Lung microvascular endothelial cell (primary cell): ENCODE measurements around the gene SHROOM3. TPM values are rescaled to one million over a fixed set of nuclear protein-coding genes. Genes with fewer than 3 reads are reported as not detected.
A peak's percentile ranks its signal among the peaks of the same experiment; 100 is the strongest.

Experiments used
- DNase-seq, 2 donors: peaks; one replicate each; pipeline versions ENCODE4 v3.0.0 to v3.0.0-alpha.2; 2010; ENCODE audit warnings: low read depth in 2 of 2
- total RNA-seq: library from RNA; depleted of rRNA; stranded (reverse); fragments of >200 nt; gene quantifications from 2 replicates; pipeline ENCODE4 v1.2.1, GENCODE V29; 2014

SHROOM3 gene
- total RNA-seq, 1 donor from 2014 or later, result under 0.01 TPM

- no peak for DNase-seq
These were observed 338.7 kb downstream of the SHROOM3 start for GRCh38 chr4:76773766-76774165.

GRCh38 chr4:76779740-76780459 is 344.9 kb downstream of the SHROOM3 start:
- no peak for DNase-seq

DNA sequence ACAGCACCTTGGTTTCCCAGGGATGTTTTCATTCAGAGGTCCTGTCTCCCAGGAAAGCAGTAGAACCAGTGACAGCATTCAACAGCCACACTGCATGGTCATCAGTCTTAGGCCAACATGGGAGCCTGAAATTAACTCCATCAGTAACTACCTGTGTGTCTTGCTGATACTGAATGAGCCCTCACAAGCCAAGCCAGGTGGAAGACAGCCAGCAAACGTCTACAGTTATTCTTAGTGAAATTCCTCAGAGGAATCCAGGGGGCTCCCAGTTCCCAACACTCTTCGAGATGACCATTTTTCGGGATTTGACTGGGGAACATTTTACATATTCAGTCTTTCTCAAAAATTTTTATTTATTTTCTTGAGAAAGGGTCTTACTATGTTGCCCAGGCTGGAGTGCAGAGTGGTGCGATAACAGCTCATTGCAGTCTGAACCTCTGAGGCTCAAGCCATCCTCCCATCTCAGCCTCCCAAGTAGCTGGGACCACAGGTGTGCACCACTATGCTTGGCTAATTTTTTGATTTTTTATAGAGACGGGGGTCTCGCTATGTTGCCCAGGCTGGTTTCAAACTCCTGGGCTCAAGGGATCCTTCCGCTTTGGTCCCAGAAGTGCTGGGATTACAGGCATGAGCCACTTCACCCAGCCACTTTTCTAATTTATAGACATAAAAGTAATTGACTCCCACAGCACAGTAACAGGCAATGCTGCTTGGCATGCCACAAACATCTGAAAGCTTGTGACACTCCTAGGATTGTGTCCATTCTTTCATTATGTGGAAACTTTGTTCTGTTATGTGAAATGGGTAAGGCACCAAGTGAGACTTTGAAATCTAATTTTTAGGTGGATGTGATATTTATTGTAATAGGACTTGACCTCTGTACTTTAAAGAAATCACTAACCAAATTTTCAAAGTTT is 346.0 kb downstream of the SHROOM3 start:
- DNase-seq, result no peak

GRCh38 chr4:76781698-76782595 is 346.9 kb downstream of the SHROOM3 start:
- DNase-seq, result peak in 1 of 2 donors; percentile 75

DNA sequence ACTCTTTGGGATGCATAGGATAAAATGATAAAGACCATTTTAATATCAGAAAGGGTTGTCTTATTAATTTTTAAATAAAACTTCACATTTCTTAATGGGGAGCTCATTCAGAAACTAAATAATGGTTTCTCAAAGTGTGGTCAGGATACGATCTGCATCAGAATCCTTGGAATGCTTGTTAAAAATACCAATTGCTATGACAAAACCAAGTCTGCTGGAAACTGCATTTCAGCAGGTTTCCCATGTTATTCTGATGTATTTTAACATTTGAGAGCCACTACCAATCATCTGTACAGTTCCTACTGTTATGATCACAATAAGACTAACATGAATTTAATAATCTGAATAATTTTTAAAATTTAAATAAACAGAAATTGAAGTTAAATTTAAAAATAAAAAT is 347.8 kb downstream of the SHROOM3 start:
- peak in 1 of 2 donors; percentile 40 for DNase-seq

GRCh38 chr4:76783836-76784235 is 348.8 kb downstream of the SHROOM3 start:
- DNase-seq, result no peak

DNA sequence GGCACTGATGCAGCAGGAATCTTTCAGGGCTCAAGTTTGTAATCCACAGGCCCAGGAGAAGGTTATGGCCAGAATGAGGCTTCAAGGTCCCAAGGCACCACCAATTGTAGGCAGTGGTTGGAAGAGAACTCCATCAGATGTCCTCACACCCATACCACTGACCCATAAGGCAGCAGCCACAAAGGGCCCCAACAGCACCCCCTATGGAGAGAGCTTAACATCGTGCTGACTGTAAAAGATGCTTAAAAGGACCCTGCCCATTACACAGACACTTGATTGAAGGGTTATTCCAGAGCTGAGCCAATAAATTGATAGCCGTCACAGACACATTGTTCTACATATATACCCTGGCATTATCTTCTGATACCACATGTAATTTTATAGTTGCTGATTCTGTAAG is 349.2 kb downstream of the SHROOM3 start:
- no peak for DNase-seq

DNA sequence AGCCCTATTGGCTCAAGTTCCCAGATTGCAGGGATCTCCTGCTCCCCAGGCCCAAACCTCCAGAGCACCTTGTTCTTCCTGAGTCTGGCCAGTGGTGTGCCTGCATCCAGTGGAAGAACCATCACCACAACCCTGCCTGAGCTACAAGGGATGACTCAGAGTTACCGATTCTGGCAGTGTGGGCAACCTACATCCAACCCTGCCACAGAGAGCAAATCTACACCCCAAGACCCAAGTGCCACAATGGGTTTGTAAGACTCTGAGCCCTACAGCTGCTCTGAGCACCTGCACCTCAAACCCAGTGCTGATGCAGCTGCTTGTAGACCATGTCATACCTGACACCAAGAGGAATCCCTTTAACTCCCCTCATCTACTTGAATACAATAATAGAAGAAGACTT is 352.9 kb downstream of the SHROOM3 start:
- DNase-seq, result no peak

GRCh38 chr4:76790377-76790776 is 355.3 kb downstream of the SHROOM3 start:
- no peak for DNase-seq

GRCh38 chr4:76791479-76791878 is 356.4 kb downstream of the SHROOM3 start:
- DNase-seq, result no peak

- no peak for DNase-seq
These were observed 357.4 kb downstream of the SHROOM3 start for GRCh38 chr4:76792418-76792817.

DNA sequence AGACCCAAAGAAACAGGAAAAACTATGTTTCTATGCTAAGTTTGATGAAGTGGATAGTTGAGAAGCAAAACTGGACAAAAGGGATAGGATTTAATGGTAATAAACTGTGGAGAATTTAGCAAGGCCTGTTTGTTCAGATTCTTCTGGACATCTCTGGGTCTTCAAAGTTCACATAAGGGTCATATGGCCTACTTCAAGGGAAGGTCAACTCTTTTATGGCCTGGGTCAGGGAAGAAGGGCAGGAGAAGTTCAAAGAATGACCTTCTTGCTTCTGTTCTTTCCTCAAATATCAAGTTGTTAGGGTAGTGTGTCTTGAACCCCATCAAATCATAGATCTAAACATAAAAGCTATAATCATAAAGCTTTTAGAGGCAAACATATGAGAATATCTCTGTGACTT is 360.2 kb downstream of the SHROOM3 start:
- no peak for DNase-seq

GRCh38 chr4:76799140-76799539 is 364.1 kb downstream of the SHROOM3 start:
- no peak for DNase-seq

DNA sequence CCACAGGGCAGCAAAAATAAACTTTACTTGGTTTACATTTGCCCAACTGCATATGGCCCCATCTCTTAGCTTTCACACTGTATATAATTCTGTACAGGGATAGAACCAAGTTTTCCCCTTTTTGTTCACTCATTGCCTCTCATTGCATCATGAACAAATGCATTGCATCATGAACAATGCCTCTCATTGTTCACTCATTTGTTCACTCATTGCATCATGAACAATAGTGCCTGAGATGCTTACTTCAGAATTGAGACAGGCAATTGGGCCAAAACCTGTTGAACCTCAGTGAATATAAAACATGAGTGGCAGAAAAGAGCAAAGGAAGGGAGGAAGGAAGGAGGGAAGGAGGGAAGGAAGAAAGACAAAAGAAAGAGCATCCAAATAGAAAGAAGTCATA is 364.7 kb downstream of the SHROOM3 start:
- DNase-seq, result no peak

DNA sequence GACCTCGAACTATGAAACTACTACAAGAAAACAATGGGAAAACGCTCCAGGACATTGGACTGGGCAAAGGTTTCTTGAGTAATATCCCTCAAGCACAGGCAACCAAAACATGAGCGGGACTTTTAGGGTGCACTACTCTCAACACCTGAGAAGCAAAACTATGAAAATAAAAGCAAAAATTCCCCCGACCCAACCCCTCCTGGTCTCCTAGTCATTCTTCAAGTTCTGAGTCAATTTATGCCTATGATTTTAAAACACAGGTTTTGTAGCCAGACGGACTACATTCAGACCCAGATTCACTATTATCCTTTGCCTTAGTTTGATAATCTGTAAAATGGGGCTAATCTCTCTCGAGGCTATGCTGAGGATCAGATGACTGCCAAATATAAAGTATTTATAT is 365.9 kb downstream of the SHROOM3 start:
- no peak for DNase-seq

DNA sequence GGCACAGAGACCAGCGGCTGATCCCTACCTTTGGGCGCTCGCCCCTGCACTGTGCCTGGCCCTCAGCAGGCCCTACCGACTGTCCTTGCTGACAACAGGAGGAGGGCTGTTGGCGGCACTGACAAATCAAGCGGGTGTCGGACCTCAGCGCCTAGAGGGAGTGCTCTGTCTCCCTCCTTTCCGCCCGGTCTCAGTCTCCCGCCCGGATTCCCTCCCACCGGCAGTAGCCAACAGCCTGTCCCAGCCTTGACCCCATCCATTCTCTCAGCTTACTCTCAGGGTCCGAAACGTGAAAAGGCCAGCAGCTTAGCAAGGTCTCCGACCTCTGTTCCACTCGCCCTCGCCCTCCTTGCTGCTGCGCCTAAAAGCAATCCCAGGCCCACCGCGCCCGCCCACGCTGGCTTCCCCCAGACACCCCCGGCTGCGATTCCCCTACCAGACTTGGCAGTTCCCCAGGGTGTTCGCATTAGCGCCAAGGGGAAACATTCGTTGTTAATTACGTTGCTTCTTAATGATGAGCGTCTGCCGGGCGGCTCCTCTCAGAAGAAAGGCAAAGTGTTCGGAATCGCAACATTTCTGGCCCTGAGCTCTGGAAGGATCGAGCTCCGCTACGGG is 366.7 kb downstream of the SHROOM3 start:
- DNase-seq, result peak in 1 of 2 donors; percentile 31

DNA sequence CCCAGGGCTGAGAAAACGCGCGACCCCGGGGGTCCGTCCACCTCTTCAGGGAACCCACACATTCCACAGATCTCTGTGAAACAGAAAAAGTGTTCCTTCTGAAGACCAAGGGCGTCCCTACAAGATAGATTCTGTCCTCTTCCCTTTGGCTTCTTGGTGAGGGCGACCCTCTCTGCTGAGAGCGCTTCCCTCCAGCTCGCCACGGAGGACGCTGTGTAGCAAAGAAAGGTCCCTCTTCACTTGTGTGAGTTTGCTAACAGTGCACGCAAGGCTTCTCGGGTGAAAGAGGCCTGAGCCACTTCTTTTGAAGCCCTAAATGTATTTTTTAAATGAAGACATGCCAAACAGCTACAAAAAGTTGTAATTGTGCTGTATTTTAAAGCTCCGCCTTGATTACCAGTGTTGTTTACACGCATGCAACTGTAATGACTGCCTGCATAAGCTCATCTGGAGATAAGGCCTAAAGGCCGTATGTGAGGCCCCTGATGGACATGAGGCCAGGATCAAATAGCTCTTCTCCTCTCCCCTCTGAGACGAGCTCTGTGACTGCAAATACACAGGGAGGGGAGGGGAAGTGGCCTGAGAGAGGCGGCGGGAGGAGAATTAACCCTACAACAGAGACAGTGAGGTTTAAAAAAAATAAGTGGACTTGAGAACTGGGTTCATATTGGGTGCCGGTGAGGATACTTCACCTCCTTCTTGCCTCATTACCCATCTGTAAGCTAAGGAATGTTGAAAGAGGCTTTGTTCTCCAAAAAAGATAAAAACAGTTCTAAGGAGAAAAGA is 367.4 kb downstream of the SHROOM3 start:
- peak in 1 of 2 donors; percentile 32 for DNase-seq

DNA sequence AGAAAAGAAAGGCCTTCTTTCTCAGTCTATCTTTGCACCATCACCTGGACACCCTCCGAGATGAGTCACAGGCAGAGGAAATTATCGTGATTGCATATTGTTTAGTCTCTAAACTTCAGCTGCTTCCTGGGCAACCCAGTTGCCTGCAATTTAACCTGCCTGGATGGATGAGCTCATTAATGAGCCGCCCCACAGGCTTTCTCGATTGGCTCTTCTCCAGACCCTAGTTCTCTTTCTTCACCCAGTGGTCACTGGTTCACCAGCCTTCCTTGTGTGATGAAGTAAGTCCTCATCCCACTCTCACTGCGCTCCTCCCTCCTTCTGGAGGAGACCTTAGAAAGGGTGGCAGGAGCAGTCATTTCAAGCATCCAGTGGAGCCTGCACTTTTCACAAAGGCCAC is 368.5 kb downstream of the SHROOM3 start:
- DNase-seq, result peak; percentile 63 to 97

GRCh38 chr4:76804096-76804495 is 369.1 kb downstream of the SHROOM3 start:
- DNase-seq, result peak in 1 of 2 donors; percentile 78

- no peak for DNase-seq
These were observed 371.3 kb downstream of the SHROOM3 start for GRCh38 chr4:76806346-76806745.
